Erythroblast (primary cell): ENCODE measurements around the gene SEMA4B.

Experiments
- GATA1 ChIP-seq: IDR thresholded peaks from 2 replicates; pipeline ENCODE4 v1.6.1; 2011; ENCODE audit warnings: low read depth, mild to moderate bottlenecking, control low read depth, low read length, moderate library complexity
- POLR2A ChIP-seq: IDR thresholded peaks from 2 replicates; pipeline ENCODE4 v1.6.1; 2011; ENCODE audit warnings: mild to moderate bottlenecking, low read length

DNA sequence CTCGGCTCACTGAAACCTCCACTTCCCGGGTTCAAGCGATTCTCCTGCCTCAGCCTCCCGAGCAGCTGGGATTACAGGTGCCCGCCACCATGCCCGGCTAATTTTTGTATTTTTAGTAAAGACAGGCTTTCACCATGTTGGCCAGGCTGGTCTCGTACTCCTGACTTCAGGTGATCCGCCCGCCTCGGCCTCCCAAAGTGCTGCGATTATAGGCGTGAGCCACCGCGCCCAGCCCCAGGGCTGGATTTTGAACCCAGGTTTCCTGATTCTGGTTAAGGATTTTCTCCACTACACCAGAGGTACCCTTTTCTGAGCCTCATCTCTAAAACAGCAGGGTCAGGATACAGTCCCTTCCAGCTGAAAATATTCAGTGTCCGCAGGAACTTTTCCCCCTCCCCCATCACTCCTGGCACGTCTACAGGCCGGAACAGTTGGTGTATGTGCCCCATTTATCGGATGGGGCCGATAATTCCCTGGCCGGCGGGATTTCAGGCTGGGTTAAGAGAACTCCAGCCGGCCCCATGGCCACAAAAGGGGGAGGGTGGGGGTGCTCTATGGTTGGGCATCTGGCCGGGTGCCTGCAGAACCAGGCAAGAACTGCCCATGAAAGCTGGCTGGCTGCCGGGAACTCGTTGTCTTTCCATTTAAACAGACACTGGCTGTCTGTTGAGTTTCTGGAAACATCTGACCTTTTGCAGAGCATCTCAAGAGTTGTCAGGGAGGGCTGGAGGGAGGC, 26.8 kb upstream of the SEMA4B start:
- no peak for TF ChIP-seq POLR2A
- no peak for TF ChIP-seq GATA1
